Measurements from ENCODE around the gene CNPY3.
A peak's percentile ranks its signal among the peaks of the same experiment; 100 is the strongest.
"Not testable (repeated sequence)": the region's sequence is repeated elsewhere in the genome, so short reads cannot be mapped to it uniquely, and the experiment has no call there.

The CNPY3 gene

GRCh38 chr6:42928986-42929820 lies at the start of gene CNPY3:
TSS of gene CNPY3 (plus strand) at chr6:42929480. CDS start at chr6:42929571, 91 bp downstream.
- peak; percentile 99 for DNase-seq

DNA sequence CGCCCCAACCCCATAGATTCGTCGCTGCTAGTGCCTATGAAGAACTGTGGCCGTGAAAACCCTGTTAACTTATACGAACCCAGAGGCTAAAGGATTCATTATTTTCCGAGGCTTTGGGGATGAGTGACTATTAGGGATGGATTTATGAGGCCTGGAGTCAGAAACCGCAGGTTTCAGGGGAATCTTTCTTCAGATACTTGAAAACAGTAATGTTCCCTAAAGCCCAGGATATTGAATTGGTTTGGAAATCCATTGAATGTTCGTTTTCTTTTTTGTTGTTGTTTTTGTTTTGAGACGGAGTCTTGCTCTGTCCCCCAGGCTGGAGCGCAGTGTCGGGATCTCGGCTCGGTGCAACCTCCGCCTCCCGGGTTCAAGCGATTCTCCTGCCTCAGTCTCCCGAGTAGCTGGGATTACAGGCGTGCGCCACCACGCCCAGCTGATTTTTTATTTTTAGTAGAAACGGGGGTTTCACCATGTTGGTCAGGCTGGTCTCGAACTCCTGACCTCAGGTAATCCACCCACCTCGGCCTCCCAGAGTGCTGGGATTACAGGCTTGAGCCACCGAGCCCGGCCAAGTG lies 49.0 kb upstream of the CNPY3 start:
- not testable (repeated sequence) for DNase-seq

DNA sequence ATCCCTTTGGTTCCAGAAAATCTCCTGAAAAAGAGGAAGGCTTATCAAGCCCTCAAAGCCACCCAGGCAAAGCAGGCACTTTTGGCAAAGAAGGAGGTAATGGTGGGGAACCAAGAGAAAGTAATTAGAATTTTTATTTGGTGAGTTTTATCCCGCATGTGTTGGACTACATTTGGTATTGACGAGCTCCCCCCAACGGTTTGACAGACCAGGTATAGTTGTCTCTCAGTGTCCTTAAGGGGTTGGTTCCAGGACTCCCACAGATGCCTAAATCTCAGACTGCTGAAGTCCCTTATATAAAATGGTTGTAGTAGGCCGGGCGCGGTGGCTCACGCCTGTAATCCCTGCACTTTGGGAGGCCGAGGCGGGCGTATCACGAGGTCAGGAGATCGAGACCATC lies 48.4 kb upstream of the CNPY3 start:
- DNase-seq = not testable (repeated sequence)

- DNase-seq = no peak
Observed at GRCh38 chr6:42885702-42886101, 43.6 kb upstream of the CNPY3 start.

DNA sequence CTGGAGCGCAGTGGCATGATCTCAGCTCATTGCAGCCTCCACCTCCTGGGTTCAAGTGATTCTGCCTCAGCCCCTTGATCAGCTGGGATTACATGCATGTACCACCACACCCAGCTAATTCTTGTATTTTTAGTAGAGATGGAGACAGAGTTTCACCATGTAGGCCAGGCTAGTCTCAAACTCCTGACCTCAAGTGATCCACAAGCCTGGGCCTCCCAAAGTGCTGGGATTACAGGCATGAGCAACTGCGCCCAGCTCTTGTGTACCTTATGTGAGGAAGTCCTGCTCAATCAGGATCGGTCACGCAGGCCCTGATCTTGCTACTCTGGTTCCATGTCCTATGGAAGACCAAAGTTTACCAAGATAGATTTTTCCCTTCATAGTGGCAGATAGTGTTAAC lies 41.1 kb upstream of the CNPY3 start:
- not testable (repeated sequence) for DNase-seq

GRCh38 chr6:42889815-42890214 lies 39.5 kb upstream of the CNPY3 start:
- no peak for DNase-seq

- peak; percentile 85 for DNase-seq
Observed at GRCh38 chr6:42890311-42891198, 38.7 kb upstream of the CNPY3 start.

GRCh38 chr6:42891199-42891722 lies 38.0 kb upstream of the CNPY3 start:
- no peak for DNase-seq

- DNase-seq = not testable (repeated sequence)
Observed at GRCh38 chr6:42894041-42894828, 35.0 kb upstream of the CNPY3 start.

DNA sequence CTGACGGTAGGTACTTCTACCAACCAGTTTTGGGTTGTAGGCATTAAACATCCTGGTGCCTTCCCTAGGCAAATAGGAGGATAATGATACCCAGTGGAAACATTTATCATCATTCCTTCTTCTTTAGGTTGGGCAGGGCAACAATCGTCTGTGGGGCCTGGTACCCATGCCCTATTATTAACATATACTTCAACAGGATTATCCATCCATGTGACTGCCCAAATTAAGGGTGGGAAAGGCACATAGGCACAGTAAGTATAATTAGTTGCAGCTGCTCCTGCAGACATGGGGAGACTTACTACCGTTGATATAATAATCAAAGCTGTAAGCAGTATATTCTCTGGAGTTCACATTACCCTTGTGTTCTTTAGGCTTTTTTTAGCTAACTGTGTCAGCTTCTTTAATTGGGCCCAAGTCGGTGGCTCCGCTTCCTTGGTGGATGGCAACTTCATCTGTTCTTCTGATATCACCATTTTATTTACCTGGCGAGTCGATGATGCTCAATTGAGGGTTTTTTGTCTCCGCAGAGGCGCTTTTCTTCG lies 33.0 kb upstream of the CNPY3 start:
- no peak for DNase-seq

DNA sequence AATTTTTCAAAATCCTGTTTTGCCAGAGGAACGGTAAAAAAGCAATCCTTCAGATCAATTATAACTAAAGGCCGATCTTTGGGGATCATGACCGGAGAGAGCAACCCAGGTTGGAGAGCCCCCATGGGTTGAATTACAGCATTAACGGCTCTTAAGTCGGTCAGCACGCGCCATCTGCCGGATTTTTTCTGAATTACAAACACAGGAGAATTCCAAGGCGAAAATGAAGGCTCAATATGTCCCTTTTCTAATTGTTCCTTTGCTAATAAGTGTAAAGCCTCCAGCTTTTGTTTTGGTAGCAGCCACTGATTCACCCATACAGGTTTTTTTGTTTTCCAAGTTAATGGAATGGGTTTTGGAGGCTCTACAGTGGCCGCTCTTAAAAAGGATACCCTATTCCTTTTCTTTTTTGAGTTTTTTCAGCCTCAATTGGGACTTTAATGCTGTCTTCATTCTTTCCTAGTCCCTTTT lies 30.4 kb upstream of the CNPY3 start:
- peak; percentile 34 for DNase-seq

DNA sequence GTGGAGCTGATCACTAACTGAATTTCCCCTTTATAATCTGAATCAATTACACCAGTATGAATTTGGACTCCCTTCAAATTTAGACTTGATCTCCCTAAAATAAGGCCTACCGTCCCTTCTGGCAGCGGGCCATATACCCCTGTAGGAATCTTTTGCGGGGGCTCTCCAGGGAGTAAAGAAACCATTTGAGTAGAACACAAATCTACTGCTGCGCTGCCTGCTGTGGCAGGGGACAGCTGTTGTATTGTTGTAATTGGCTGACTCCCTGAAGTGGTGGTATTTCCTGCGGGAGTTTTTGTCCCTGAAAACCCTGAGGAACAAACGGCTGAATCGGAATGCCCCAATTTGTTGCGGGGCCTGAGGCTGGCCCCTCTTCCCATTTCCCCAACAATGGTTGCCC lies 29.4 kb upstream of the CNPY3 start:
- DNase-seq = no peak

- DNase-seq = peak; percentile 85
Observed at GRCh38 chr6:42901538-42901957, 27.7 kb upstream of the CNPY3 start.

GRCh38 chr6:42902429-42903263 lies 26.6 kb upstream of the CNPY3 start:
- not testable (repeated sequence) for DNase-seq

- DNase-seq = no peak
Observed at GRCh38 chr6:42904467-42904866, 24.8 kb upstream of the CNPY3 start.

- DNase-seq = no peak
Observed at GRCh38 chr6:42907336-42907735, 21.9 kb upstream of the CNPY3 start.

DNA sequence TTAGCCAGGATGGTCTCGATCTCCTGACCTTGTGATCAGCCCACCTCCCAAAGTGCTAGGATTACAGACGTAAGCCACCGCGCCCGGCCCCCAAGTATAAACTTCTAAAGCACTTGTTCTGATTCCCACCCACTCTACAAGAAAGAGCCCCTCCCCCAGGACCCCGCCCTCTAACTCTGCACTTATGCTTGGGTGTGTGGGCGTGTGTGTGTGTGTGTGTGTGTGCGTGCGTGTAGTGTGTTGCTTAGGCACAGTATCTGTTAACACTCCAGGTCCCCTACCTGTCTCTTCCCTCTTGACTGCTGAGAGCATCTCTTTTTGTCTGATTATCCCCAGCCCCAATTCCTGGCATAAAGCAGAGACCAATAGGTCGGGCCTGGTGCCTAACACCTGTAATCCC lies 19.4 kb upstream of the CNPY3 start:
- DNase-seq = no peak

GRCh38 chr6:42911171-42912021 lies 17.9 kb upstream of the CNPY3 start:
- DNase-seq = no peak

DNA sequence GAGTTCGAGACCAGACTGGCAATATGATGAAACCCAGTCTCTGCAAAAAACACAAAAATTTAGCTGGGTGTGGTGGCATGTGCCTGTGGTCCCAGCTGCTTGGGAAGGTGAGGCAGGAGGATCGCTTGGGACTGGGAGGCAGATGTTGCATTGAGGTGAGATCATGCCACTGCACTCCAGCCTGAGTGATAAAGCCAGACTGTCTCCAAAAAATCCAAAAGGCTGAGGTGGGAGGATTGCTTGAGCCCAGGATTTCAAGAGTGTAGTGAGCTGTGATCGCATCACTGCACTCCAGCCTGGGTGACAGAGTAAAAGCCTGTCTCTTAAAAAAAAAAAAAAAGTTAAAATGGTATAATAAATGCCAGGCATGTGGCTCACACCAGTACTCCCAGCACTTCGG lies 14.7 kb upstream of the CNPY3 start:
- DNase-seq = no peak

GRCh38 chr6:42915732-42916131 lies 13.5 kb upstream of the CNPY3 start, which contains the start of gene PTCRA:
TSS of gene PTCRA (plus strand) at chr6:42916053. CDS start at chr6:42916070, 17 bp downstream.
- no peak for DNase-seq

Data from DMS79 (cell line).